Esophagus muscularis mucosa (tissue), 4 donors: ENCODE results near the gene HDAC5.

Source experiments
- EP300 ChIP-seq: sonication (generic); formaldehyde crosslinking; IDR thresholded peaks from one replicate; pipeline ENCODE4 v1.6.1; 2017; ENCODE audit warnings: antibody characterized with exemption
- POLR2A ChIP-seq: fragments of 450-650 bp; IDR thresholded peaks from one replicate; pipeline ENCODE4 v1.6.1; 2017; ENCODE audit warnings: antibody characterized with exemption, moderate library complexity, mild to moderate bottlenecking, low read depth
- POLR2AphosphoS5 ChIP-seq, 2 donors: sonication (generic); formaldehyde crosslinking; IDR thresholded peaks; one replicate each; pipeline ENCODE4 v1.6.1; 2017; ENCODE audit warnings: antibody characterized with exemption in 2 of 2
- TF ChIP-seq, protein P1 (sequence below), 3 experiments: fragments of 200-600 bp in 2 of 3; fragments of 450-650 bp in 1 of 3; sonication (generic) in 2 of 3; IDR thresholded peaks; one replicate each; pipeline ENCODE4 v1.5.1; 2017 to 2019; ENCODE audit warnings: antibody characterized with exemption in 3 of 3, mild to moderate bottlenecking in 2 of 3, moderate library complexity in 1 of 3

DNA sequence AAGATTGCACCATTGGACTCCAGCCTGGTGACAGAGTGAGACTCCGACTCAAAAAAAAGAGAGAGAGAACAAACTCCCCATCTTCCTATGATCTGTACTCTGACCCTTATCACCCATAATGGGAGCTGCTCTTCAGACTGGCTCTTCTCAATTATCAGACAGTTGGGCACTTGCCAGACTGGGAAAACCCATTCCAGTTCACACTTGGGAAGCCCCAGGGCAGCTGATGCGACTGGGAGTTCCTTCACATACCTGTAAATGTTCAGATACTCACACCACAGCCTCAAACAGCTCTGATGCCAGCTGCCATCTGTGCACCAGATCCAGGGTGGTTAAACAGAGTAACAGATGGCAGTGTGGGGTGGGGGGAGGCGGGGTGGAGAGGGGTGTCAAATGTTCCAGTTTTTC is 84.8 kb downstream of the HDAC5 start:
- TF ChIP-seq, protein P1, sequence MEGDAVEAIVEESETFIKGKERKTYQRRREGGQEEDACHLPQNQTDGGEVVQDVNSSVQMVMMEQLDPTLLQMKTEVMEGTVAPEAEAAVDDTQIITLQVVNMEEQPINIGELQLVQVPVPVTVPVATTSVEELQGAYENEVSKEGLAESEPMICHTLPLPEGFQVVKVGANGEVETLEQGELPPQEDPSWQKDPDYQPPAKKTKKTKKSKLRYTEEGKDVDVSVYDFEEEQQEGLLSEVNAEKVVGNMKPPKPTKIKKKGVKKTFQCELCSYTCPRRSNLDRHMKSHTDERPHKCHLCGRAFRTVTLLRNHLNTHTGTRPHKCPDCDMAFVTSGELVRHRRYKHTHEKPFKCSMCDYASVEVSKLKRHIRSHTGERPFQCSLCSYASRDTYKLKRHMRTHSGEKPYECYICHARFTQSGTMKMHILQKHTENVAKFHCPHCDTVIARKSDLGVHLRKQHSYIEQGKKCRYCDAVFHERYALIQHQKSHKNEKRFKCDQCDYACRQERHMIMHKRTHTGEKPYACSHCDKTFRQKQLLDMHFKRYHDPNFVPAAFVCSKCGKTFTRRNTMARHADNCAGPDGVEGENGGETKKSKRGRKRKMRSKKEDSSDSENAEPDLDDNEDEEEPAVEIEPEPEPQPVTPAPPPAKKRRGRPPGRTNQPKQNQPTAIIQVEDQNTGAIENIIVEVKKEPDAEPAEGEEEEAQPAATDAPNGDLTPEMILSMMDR (IDR thresholded peaks at IDR 0.05): no peak
- TF ChIP-seq POLR2A: no peak
- TF ChIP-seq EP300: no peak
- no peak for TF ChIP-seq POLR2AphosphoS5 (IDR thresholded peaks at IDR 0.05)
